ENCODE measurements around the gene SPSB3. TPM values are rescaled to one million over a fixed set of nuclear protein-coding genes. Genes with fewer than 3 reads are reported as not detected.

SPSB3 gene
- total and polyA plus RNA-seq, 5 donors from 2014 or later, result 61.1 to 85.2 (median 72.3) TPM

DNA sequence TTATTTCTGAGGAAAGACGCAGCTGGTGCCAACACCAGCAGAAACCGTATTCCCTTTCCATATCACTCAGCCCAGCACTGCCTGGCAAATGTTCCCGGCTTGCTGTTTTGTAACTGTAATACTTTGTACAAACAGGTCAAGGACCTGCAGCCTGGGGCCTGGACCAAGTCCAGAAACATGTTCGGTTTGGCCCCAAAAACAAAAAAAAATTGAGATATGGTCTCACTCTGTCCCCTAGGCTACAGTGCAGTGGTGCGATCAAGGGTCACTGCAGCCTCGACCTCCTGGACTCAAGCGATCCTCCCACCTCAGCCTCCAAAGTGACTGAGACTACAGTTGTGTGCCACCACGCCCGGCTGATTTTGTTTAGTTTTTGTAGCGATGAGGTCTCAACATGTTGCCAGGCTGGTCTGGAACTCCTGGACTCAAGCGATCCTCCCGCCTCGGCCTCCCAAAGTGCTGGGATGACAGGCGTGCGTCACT, 43.1 kb upstream of the SPSB3 start:
- H3K27me3 ChIP-seq (ENCODE audit: control insufficient read depth, insufficient read depth, low read length), result no peaks in the 10 kb centered on the region
- DNase-seq (no peak), ATAC-seq (ENCODE audit: low read depth in 2 of 2) (no peak)
- Mint-ChIP-seq H3K27ac (peak overlapping the region in 2 of 3 donors; percentile 72 to 86), H3K27me3 (no peaks in the 10 kb centered on the region), H3K4me1 (peaks cover 18 to 49% (median 32%) of the 10 kb centered on the region in 4 donors), H3K9me3 (no peaks in the 10 kb centered on the region), H3K4me3 (peak overlapping the region; percentile 84 to 87 (median 84)), H3K36me3 (no peaks in the 10 kb centered on the region)
- peaks cover 46% of the 10 kb centered on the region for H3K4me1 ChIP-seq (ENCODE audit: control insufficient read depth, insufficient read depth, low read length, poor library complexity, severe bottlenecking)
- H3K4me3 ChIP-seq (ENCODE audit: low read depth, low read length), result peak overlapping the region; percentile 64
- peak overlapping the region; percentile 69 for H3K27ac ChIP-seq (ENCODE audit: insufficient read depth, low read length, poor library complexity, severe bottlenecking)
- H3K36me3 ChIP-seq (ENCODE audit: control insufficient read depth, insufficient read depth, low read length), result peaks cover 10% of the 10 kb centered on the region
- no peaks in the 10 kb centered on the region for H3K9me3 ChIP-seq (ENCODE audit: control insufficient read depth in 2 of 2, low read length in 2 of 2)

DNA sequence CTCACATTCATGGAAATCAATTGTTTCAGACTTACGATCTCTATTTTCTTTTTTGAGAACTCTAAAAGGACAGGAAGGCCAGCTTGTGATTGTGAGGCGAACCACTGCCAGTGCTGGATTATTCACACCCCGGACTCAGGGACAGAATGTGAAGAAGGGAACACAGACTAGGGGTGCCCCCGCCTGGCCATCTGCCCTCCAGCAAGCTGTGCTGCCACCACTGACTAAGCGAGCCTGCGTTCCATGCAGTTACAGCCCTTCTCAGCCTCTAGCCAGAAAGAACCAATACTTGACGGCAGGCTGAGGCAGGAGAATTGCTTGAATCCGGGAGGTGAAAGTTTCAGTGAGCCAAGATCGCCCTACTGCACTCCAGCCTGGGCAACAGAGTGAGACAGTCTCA, 41.5 kb upstream of the SPSB3 start:
- no peak overlapping the region for H3K4me3 ChIP-seq (ENCODE audit: low read depth, low read length)
- no peaks in the 10 kb centered on the region for H3K27me3 ChIP-seq (ENCODE audit: control insufficient read depth, insufficient read depth, low read length)
- DNase-seq, result peak in 1 of 3 donors; percentile 20
- Mint-ChIP-seq H3K27ac (peak overlapping the region in 1 of 3 donors; percentile 69), H3K9me3 (no peaks in the 10 kb centered on the region), H3K27me3 (no peaks in the 10 kb centered on the region), H3K36me3 (no peaks in the 10 kb centered on the region), H3K4me3 (peak overlapping the region; percentile 13 to 89 (median 66)), H3K4me1 (peaks cover 11 to 39% (median 20%) of the 10 kb centered on the region in 4 donors)
- no peak overlapping the region for H3K27ac ChIP-seq (ENCODE audit: insufficient read depth, low read length, poor library complexity, severe bottlenecking)
- no peaks in the 10 kb centered on the region for H3K9me3 ChIP-seq (ENCODE audit: control insufficient read depth in 2 of 2, low read length in 2 of 2)
- H3K4me1 ChIP-seq (ENCODE audit: control insufficient read depth, insufficient read depth, low read length, poor library complexity, severe bottlenecking), result peaks cover 38% of the 10 kb centered on the region
- H3K36me3 ChIP-seq (ENCODE audit: control insufficient read depth, insufficient read depth, low read length), result peaks cover 10% of the 10 kb centered on the region
- no peak for ATAC-seq (ENCODE audit: low read depth in 2 of 2)

DNA sequence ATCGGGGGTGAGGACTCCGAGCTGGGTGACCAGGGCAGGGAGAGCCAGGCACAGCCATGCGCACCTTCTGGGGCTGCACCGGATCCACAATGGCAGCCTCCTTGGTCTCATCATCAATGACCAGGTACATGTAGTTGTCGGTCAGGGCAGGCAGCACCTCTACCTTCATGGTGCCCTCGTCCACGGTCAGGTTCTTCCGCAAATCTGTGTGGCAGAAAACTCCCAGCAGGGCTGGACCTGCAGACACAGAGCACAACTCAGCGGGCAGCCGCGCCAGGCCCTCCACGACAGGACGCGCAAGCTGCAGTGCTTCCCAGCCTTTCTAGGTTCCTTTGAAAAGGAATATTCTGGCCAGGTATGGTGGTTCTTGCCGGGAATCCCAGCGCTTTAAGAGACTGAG, 40.4 kb upstream of the SPSB3 start:
- H3K9me3 Mint-ChIP-seq, result no peaks in the 10 kb centered on the region
- Histone ChIP-seq H3K9me3 (ENCODE audit: control insufficient read depth in 2 of 2, low read length in 2 of 2) (no peaks in the 10 kb centered on the region), H3K4me1 (ENCODE audit: control insufficient read depth, insufficient read depth, low read length, poor library complexity, severe bottlenecking) (peaks cover 30% of the 10 kb centered on the region), H3K27ac (ENCODE audit: insufficient read depth, low read length, poor library complexity, severe bottlenecking) (no peak overlapping the region), H3K27me3 (ENCODE audit: control insufficient read depth, insufficient read depth, low read length) (no peaks in the 10 kb centered on the region), H3K4me3 (ENCODE audit: low read depth, low read length) (no peak overlapping the region), H3K36me3 (ENCODE audit: control insufficient read depth, insufficient read depth, low read length) (peaks cover 14% of the 10 kb centered on the region)
- DNase-seq, result no peak
- no peaks in the 10 kb centered on the region for H3K27me3 Mint-ChIP-seq
- H3K4me1 Mint-ChIP-seq, result peaks cover 4 to 31% (median 16%) of the 10 kb centered on the region in 4 donors
- H3K4me3 Mint-ChIP-seq, result no peak overlapping the region
- H3K36me3 Mint-ChIP-seq, result no peaks in the 10 kb centered on the region
- H3K27ac Mint-ChIP-seq, result no peak overlapping the region
- no peak for ATAC-seq (ENCODE audit: low read depth in 2 of 2)

DNA sequence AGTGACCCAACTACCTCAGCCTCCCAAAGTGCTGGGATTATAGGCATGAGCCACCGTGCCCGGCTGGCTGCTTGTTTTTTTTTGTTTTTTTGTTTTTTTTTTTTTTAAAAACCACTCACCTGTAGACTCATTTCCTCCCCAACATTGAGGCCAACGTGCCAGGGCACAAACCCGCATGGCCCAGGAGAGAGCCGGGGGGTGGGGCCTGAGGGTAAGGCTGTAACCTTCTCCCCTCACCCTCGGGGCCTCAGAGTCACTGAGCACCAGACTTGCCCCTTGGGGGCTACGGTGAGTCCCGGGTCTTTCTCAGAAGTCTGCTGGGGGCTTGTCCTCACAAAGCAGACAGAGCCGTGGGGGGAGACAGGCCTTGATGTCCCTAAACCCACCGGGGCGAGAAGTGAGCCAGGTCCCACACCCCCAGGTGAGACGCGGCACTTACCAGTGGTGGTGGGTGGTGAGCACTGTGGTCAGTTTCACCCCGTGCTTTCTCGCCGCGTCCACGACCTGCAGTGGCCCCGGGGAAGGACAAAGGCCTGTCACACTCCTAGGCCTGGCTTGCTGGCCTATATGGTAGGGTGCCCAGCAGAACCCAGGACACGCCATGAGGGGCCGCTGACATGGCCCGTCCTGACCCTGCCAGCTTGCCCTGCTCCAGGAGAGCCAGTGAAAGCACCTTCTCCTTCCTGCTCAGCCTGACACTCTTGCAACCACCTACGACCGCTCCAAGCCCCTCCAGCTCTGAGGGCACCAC, 39.7 kb upstream of the SPSB3 start:
- no peaks in the 10 kb centered on the region for H3K9me3 Mint-ChIP-seq
- Histone ChIP-seq H3K9me3 (ENCODE audit: control insufficient read depth in 2 of 2, low read length in 2 of 2) (no peaks in the 10 kb centered on the region), H3K4me3 (ENCODE audit: low read depth, low read length) (no peak overlapping the region), H3K27ac (ENCODE audit: insufficient read depth, low read length, poor library complexity, severe bottlenecking) (no peak overlapping the region), H3K36me3 (ENCODE audit: control insufficient read depth, insufficient read depth, low read length) (peaks cover 20% of the 10 kb centered on the region), H3K4me1 (ENCODE audit: control insufficient read depth, insufficient read depth, low read length, poor library complexity, severe bottlenecking) (peaks cover 25% of the 10 kb centered on the region), H3K27me3 (ENCODE audit: control insufficient read depth, insufficient read depth, low read length) (no peaks in the 10 kb centered on the region)
- DNase-seq (no peak), ATAC-seq (ENCODE audit: low read depth in 2 of 2) (no peak)
- no peaks in the 10 kb centered on the region for H3K27me3 Mint-ChIP-seq
- no peaks in the 10 kb centered on the region for H3K36me3 Mint-ChIP-seq
- H3K27ac Mint-ChIP-seq, result no peak overlapping the region
- H3K4me1 Mint-ChIP-seq, result peaks cover 0 to 23% (median 12%) of the 10 kb centered on the region in 4 donors
- no peak overlapping the region for H3K4me3 Mint-ChIP-seq

DNA sequence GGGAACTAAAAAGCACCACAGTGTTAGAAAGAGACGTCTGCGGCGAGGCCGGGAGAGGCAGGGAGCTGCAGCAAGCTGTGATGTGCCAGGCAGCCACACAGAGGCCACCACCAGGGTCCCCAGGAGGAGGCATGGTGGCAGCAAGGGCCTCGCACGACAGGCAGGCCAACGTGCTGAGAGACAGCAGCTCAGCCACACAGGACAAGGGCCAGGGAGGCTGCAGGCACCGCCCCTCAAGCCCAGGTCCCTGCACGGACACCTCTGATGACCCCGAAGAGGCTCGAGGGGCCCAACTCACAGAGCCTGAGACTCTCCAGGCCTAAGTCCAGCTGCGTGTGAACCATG, 38.5 kb upstream of the SPSB3 start:
- Histone ChIP-seq H3K4me1 (ENCODE audit: control insufficient read depth, insufficient read depth, low read length, poor library complexity, severe bottlenecking) (peaks cover 24% of the 10 kb centered on the region), H3K27ac (ENCODE audit: insufficient read depth, low read length, poor library complexity, severe bottlenecking) (no peak overlapping the region), H3K27me3 (ENCODE audit: control insufficient read depth, insufficient read depth, low read length) (no peaks in the 10 kb centered on the region), H3K9me3 (ENCODE audit: control insufficient read depth in 2 of 2, low read length in 2 of 2) (no peaks in the 10 kb centered on the region), H3K4me3 (ENCODE audit: low read depth, low read length) (no peak overlapping the region), H3K36me3 (ENCODE audit: control insufficient read depth, insufficient read depth, low read length) (peaks cover 28% of the 10 kb centered on the region)
- H3K27ac Mint-ChIP-seq, result peak overlapping the region in 1 of 3 donors; percentile 26
- no peaks in the 10 kb centered on the region for H3K27me3 Mint-ChIP-seq
- no peaks in the 10 kb centered on the region for H3K9me3 Mint-ChIP-seq
- no peak for DNase-seq
- peak overlapping the region in 1 of 4 donors; percentile 54 for H3K4me3 Mint-ChIP-seq
- H3K36me3 Mint-ChIP-seq, result no peaks in the 10 kb centered on the region
- no peak for ATAC-seq (ENCODE audit: low read depth in 2 of 2)
- H3K4me1 Mint-ChIP-seq, result peaks cover 0 to 22% (median 12%) of the 10 kb centered on the region in 4 donors

DNA sequence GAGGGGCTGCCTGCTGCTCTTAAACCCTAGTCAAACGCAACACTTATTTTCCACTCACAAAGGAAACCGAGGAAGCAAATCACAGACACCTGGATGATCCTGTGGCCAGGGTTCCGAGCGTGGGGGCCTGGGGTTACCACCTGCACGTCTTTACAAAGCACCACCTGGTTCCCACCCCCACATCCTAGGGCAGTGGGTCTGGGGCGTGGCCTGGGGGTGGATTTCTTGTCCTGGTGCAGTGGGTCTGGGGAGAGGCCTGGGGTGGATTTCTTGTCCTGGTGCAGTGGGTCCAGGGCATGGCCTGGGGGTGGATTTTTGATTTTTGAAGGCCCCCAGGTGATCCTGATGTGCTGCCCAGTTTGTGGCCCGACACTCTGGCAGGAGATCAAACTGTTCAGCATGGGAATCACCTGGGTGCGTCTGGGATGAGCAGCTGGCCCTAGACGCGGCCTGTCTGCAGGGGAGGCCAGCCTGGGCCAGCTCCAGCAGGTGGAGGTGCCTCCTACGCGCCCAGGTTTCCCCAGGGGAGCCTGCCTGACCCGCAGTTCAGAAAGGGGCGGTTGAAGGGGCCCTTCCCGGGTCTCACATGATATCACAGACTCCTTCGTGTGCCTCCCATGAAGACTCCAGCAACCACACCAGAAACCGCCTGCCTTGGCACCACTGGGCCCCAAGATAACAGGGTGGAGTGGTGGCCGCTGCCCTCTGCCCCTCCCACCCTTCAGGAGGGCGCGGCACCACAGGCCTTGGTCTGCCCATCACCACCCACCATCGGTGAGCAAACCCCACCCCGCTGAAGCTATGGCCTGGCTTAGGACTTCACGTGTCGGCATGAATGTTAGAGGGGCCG, 38.0 kb upstream of the SPSB3 start:
- Mint-ChIP-seq H3K4me1 (peaks cover 0 to 16% (median 13%) of the 10 kb centered on the region in 4 donors), H3K9me3 (no peaks in the 10 kb centered on the region), H3K36me3 (peaks cover 4% of the 10 kb centered on the region), H3K27me3 (no peaks in the 10 kb centered on the region), H3K4me3 (no peak overlapping the region), H3K27ac (no peak overlapping the region)
- H3K27me3 ChIP-seq (ENCODE audit: control insufficient read depth, insufficient read depth, low read length), result no peaks in the 10 kb centered on the region
- no peak for ATAC-seq (ENCODE audit: low read depth in 2 of 2)
- peaks cover 31% of the 10 kb centered on the region for H3K36me3 ChIP-seq (ENCODE audit: control insufficient read depth, insufficient read depth, low read length)
- H3K4me3 ChIP-seq (ENCODE audit: low read depth, low read length), result no peak overlapping the region
- no peak overlapping the region for H3K27ac ChIP-seq (ENCODE audit: insufficient read depth, low read length, poor library complexity, severe bottlenecking)
- no peaks in the 10 kb centered on the region for H3K9me3 ChIP-seq (ENCODE audit: control insufficient read depth in 2 of 2, low read length in 2 of 2)
- peaks cover 18% of the 10 kb centered on the region for H3K4me1 ChIP-seq (ENCODE audit: control insufficient read depth, insufficient read depth, low read length, poor library complexity, severe bottlenecking)
- DNase-seq, result no peak

DNA sequence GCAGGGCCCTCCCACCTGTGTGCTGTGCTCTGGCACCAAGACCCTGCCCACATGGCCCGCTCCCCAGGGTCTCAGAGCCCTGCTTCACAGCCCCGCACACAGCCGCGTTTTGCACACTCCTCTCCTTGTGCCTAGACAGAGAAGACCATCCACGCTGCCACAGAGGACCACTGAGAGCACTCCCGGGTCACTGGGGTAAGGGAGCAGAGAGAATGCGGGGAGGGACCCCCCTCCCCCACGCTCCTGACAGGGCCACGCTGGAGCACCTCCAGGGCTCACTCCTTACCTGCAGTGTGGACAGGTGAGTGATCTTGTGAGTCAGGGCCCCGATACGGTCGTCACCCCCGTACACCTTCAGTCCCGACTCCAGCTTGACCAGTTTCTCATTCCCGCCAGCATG, 37.2 kb upstream of the SPSB3 start:
- peaks cover 37% of the 10 kb centered on the region for H3K36me3 ChIP-seq (ENCODE audit: control insufficient read depth, insufficient read depth, low read length)
- H3K36me3 Mint-ChIP-seq, result peaks cover 9% of the 10 kb centered on the region
- DNase-seq (no peak), ATAC-seq (ENCODE audit: low read depth in 2 of 2) (no peak)
- no peak overlapping the region for H3K27ac ChIP-seq (ENCODE audit: insufficient read depth, low read length, poor library complexity, severe bottlenecking)
- H3K9me3 Mint-ChIP-seq, result no peaks in the 10 kb centered on the region
- no peak overlapping the region for H3K27ac Mint-ChIP-seq
- H3K4me1 ChIP-seq (ENCODE audit: control insufficient read depth, insufficient read depth, low read length, poor library complexity, severe bottlenecking), result peaks cover 11% of the 10 kb centered on the region
- H3K9me3 ChIP-seq (ENCODE audit: control insufficient read depth in 2 of 2, low read length in 2 of 2), result no peaks in the 10 kb centered on the region
- H3K4me1 Mint-ChIP-seq, result peaks cover 0 to 10% (median 10%) of the 10 kb centered on the region in 4 donors
- H3K4me3 Mint-ChIP-seq, result no peak overlapping the region
- no peaks in the 10 kb centered on the region for H3K27me3 ChIP-seq (ENCODE audit: control insufficient read depth, insufficient read depth, low read length)
- H3K27me3 Mint-ChIP-seq, result no peaks in the 10 kb centered on the region
- no peak overlapping the region for H3K4me3 ChIP-seq (ENCODE audit: low read depth, low read length)

All from CD4-positive, CD25-positive, alpha-beta regulatory T cell (primary cell).